Astrocyte of the spinal cord (primary cell): ENCODE results near the gene LAMC3.

Experiments used
- DNase-seq: peaks from one replicate; pipeline ENCODE4 v3.0.0; 2011; ENCODE audit warnings: low read depth, low spot score
- H3K4me3 ChIP-seq: 2 replicates; pipeline ENCODE4 v1.5.1; 2011; ENCODE audit warnings: low read depth, mild to moderate bottlenecking, low read length, moderate library complexity
- in situ Hi-C: cut with HindIII; loops from 2 replicates; pipeline ENCODE4 v1.10.0; 2017; ENCODE audit warnings: low sequenced_read_pairs
- TF ChIP-seq, protein P1 (sequence below): IDR thresholded peaks from 2 replicates; pipeline ENCODE4 v1.5.1; 2012; ENCODE audit warnings: low read depth, mild to moderate bottlenecking, low read length, inconsistent platforms

The LAMC3 gene

DNA sequence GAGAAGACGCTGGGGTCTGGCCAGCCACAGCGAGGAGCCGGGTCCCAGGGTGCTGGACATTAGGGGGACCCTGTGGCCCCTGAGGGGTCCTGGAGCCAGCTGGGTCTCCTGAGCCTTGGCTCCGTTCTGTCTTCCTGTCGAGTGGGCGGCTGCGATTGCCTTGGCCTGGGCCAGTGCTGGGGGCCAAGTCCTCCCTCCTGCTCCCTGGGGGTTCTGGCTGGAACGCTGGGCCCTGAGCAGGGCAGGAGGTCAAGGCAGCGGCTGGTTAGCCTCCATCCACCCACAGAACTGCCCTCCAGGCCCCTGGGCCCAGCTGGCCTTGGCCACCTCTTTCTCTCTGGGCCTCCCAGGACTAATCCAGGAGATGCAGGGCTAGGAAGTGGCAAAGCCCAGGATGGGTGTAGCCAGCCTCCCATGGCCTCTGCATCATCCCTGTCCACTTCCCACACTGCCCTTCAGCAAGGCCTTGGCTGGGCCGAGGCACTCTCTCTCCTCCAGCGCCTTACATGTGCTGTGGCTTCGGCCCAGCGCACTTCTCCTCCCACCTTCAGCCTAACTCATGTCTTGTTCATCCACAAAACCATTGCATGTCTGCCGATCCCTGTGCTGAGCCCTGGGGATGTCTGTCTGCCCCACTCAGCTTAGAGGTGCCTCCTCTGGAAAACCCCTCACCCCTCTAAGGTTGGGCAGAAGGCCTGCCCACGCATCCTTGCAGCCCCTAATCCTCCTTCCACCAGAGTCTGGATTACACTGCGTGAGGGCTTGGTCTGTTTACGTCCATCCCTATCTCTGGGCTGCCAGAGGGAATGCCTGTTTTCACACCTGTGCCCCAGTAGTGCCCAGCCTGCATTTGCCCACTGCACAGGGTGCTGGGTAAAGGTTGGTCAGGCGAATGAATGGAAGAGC lies 5.0 kb downstream of the LAMC3 start:
- no peak for DNase-seq
- in situ Hi-C loops: no loop called here

DNA sequence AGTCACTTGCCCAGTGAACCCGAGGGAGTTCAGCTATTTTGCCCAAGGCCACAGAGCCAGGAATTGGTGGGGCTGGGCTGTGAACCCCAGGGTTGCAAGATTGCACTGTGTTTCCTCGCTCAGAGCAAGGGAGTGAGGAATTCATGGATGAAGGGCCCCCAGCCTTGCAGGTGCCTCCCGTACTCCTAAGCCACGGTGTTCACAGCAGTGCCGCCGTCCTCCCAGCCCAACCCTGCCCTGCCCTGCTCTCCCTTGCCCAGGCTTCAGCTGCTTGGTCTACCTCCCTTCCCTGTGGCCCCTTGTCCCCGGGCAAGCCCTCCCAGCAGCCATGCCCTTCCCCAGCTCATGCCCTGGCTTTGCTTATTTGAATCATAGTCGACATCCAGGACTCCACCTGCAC lies 6.1 kb downstream of the LAMC3 start:
- H3K4me3 ChIP-seq: no peak overlapping the region
- TF ChIP-seq, protein P1, sequence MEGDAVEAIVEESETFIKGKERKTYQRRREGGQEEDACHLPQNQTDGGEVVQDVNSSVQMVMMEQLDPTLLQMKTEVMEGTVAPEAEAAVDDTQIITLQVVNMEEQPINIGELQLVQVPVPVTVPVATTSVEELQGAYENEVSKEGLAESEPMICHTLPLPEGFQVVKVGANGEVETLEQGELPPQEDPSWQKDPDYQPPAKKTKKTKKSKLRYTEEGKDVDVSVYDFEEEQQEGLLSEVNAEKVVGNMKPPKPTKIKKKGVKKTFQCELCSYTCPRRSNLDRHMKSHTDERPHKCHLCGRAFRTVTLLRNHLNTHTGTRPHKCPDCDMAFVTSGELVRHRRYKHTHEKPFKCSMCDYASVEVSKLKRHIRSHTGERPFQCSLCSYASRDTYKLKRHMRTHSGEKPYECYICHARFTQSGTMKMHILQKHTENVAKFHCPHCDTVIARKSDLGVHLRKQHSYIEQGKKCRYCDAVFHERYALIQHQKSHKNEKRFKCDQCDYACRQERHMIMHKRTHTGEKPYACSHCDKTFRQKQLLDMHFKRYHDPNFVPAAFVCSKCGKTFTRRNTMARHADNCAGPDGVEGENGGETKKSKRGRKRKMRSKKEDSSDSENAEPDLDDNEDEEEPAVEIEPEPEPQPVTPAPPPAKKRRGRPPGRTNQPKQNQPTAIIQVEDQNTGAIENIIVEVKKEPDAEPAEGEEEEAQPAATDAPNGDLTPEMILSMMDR: no peak
- in situ Hi-C loops: no loop called here
- no peak for DNase-seq

More for the DNA sequence above, 5.0 kb downstream of the LAMC3 start:
- H3K4me3 ChIP-seq: no peak overlapping the region
- TF ChIP-seq, protein P1: no peak

DNA sequence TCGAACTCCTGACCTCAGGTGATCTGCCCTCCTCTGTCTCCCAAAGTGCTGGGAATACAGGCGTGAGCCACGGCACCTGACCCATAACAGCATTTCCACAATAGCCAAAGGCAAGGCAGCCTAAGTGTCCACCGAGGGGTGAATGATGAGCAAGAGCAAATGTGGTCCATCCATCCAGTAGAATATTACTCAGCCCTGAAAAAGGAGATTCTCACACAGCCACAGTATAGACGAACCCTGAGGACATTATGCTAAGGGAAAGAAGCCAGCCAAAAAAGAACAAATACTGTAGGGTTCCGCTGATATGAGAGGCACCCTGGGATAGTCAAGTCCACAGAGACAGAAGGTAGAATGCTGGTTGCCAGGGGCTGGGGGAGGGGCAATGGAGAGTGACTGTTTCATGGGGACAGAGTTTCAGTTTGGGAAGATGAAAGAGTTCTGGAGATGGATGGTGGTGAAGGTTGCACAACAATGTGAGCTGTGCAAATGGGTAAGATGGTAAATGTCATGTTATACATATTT lies 7.0 kb downstream of the LAMC3 start:
- in situ Hi-C loops: no loop called here
- DNase-seq: no peak
- TF ChIP-seq, protein P1: no peak
- H3K4me3 ChIP-seq: no peak overlapping the region

DNA sequence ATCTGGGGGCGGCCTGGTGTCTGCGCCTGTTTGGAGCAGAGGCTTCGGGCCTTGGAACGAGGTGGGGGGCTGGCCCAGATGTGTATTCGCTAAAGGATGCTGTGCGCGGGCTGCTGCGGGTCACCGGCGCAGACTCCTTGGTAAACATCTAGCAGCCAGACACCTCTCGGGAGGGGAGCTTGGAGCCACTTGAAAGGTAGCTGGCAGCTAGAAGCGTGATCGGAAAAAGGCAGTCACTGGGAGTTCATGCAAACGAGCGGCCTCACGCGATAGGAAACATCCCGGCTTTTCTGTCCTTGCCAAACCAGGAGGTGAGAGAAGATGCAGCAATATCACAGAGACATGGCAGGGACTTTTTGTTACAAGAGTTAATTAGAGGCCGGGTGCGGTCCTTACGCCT lies 8.1 kb downstream of the LAMC3 start:
- TF ChIP-seq, protein P1: no peak
- in situ Hi-C loops: no loop called here
- no peak overlapping the region for H3K4me3 ChIP-seq

DNA sequence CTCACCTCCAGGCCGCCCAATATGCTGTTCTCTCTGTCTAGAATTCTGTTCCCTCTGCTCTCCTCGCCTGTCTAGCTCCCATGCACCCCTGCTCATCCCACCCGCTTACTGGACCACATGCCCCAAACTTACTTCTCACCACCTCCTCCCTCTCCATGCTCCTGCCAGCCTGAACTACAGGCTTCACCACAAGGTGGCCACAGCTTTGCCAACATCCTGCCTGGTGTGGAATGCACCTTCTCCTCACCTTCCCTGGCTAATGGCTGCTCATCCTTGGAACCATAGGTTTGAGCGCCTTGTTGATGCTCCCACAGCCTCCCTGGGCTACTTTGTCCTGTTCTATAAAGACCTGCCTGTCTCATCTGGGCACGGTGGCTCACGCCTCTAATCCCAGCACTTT lies 9.6 kb downstream of the LAMC3 start:
- no peak overlapping the region for H3K4me3 ChIP-seq
- in situ Hi-C loops: no loop called here
- TF ChIP-seq, protein P1: peak; percentile 20
- no peak for DNase-seq

More for the DNA sequence above, 8.1 kb downstream of the LAMC3 start:
- no peak for DNase-seq

DNA sequence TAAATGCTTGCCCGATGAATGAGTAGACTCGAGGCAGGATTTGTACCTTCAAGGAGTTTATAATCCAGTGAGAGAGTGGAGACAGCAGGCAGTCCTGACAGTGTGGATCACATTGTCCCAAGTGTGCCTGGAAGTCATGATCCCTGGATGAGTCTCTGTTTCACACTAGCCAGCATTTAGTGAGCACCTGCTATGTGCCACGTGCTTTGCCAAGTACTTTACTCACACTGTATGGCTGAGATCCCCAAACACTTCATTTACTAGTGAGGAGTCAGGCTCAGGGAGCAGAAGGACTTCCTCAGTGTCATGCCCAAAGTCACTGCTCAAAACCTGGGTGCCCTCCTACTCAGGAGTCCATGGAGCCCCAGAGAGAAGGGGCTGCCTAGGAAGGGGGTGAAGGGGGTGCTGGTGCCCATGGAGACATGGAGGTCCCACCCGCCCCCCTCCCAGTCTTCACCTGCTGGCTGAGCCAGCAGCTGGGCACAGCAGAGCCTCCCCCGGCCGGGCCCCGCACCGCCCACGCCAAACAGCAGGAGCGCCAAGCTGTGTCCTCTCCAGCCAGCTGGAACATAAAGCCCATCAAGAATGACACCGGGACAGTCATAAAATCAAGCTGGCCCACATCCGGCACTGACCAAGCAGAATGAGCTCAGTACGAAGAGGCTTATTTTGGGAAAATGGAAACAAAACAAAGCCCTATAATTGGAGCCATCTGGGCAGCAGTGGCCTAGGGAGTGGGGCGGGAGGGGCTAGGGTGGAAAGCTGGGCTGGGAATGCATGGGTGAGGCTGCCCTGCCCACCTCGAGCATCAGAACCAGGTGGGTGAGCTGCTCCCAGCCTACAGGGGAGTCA lies 10.6 kb downstream of the LAMC3 start:
- H3K4me3 ChIP-seq: no peak overlapping the region
- in situ Hi-C loops: no loop called here
- TF ChIP-seq, protein P1: no peak
- no peak for DNase-seq
